UCSD-AML1 (cell line): ENCODE results near the gene DDO.
"Not testable (repeated sequence)": the region's sequence is repeated elsewhere in the genome, so short reads cannot be mapped to it uniquely, and the experiment has no call there.

ENCODE experiments used
- DNase-seq: peaks from one replicate; lab custom pipeline; 2025; ENCODE audit not compliant: unreplicated experiment; lab: John Stamatoyannopoulos, UW

DDO gene

DNA sequence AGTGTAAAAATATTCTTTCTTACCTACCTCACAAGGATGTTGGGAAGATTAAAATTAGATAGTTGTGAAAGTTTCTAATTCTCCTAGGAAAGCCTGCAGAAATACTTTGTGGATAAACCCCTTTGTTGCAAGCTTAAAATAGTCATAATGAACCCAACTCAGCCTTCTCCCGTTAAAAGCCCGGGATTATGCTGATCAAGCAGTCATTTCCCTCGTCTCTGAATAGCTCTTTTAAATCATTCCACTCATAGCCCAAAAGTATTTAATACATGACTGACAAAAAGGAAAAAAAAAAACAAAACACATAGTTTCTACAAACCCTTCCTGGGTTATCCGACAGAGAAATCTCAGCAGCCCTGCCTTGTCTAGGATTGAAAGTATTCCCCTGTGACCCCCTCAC, 46.3 kb downstream of the DDO start:
- DNase-seq: no peak

DNA sequence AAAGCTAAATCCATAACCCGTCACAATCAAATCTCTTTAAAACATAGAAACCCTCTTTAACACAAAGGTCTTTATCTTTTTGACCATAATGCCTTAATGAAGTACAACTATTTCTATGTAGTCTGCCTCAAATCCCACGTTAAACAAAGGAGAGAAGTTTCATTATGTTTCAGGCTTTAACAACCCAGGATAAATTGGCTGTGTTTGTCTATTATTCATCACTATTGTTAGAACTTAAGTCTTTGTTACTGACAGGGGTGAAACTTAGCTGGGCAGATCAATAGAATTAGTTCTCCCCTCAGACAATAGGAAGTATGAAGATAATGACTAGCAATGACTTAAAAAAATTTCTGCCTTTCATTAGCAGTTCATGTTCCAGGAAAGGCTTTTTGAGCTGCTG, 47.1 kb downstream of the DDO start:
- no peak for DNase-seq

DNA sequence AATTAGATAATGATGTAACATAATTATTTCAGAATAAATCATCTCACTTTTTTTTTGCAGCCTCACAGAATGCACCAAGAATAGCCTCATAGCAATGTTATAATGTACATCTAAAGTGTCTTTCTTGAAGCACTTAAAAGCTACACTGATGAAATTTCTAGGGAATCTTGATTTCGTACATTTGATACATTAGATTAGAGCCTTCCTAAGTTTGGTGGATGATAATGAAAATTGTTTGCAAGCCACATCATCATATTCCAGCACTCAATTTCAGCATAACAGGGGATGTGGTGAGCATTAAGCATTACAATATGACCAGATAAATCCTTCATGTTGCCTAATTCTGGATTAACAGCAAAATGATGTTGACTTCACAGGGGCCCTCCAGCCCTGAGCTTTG, 47.5 kb downstream of the DDO start:
- no peak for DNase-seq

DNA sequence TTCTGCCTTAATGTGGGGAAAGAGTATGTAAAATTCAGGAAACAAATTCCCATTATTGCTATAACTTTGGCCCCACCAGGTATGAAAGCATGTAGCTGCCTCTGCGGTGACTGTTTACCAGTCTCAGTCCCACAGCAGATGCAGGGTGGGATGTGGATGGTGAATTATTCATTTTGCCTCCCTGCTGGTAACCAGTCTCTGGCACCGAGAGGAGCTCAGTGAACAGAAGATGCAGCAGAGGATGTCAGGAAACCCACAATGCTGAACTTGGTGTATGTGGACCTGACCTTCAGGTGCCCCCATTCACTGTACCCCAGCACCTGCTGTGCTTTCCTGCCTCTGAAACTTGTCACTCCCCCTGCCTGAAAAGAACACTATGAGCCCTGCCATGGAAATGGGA, 48.4 kb downstream of the DDO start:
- DNase-seq: no peak

DNA sequence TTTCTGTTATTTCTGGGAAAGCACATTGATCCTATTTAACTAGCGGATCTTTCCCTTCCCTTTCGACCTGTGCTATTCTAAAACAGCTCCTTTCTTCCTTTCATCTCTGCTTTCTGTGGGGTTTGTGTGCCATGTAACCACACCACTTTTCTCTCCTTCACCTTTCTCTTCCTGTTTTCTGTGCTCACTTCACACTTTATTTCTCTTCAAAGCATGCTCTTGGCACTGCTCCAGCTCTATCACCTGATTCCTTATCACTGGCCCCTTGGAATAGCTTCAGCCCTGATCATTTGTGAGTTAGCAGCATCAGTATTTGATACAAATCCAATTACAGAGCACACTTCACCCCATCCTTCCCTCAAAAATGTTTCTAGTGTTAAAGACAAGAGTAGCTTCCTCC, 49.1 kb downstream of the DDO start:
- DNase-seq: no peak

DNA sequence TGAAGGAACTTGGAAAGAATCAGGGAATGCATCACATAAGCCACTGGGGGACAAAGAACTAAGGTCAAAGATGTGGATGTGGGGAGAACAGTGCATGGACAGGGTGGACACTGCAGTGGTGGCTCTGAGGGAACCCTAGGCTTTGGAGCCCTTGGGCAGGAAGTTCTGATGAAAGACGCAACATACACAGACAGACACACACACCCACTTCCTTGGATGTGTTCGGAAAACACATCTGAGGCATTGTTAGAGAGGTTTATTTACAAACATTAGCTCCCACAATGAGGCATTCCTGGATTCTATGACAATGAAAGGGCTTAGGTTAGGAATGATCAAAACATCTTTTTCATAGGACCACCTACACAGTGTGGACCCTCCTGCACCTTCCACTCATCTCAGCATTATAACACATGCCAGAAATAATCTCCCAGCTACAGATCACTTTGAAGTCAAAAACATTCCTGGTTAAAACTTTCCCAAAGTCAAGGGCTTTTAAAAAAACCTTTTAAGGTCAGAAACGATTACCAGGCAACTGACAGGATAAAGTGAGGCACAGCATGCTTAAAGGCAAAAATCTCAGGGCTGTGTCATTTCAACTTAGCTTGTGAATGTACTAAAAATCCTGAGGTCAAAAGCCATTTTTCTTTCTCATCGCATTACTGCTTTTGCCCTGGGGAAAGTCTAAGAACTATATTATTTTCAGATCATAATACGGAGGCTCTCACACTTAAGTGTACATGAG, 50.8 kb downstream of the DDO start:
- no peak for DNase-seq

DNA sequence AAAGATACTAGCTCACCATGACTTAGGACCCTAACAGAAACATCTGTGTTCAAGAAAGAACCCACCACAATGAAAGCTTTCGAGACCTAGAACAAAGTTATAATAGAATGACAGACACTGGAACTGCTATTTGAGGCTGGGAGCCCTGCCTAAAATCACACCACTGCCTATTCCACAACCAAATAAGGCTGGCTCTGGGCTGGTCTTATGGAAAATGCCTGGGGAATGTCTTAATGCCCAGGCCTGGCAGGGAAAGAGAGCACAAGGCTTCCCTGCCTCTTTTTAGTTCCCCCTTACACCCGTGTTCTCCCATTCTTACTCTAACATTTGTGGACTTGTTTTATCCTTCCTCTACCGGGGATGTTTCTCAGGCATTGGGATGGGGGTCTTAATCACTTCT, 51.6 kb downstream of the DDO start:
- no peak for DNase-seq

DNA sequence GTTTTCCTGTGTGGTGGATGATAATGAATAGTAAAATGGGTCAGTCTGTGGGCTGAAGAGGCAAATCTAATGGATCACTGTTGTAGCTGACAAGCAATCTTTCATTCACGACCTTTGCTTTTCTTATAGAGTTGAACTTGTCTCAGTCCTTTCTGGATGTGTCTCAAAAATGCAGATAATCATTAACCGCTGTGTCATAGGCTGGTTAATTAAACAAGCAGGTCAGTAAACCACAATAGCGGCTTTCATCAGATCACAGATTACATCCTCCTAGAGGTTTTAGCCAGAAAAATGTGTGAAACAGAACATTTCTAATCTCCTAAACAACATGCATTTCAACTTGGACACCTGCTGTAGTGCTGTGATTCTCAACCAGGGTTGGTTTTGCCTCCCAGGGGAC, 54.7 kb downstream of the DDO start:
- DNase-seq: no peak

DNA sequence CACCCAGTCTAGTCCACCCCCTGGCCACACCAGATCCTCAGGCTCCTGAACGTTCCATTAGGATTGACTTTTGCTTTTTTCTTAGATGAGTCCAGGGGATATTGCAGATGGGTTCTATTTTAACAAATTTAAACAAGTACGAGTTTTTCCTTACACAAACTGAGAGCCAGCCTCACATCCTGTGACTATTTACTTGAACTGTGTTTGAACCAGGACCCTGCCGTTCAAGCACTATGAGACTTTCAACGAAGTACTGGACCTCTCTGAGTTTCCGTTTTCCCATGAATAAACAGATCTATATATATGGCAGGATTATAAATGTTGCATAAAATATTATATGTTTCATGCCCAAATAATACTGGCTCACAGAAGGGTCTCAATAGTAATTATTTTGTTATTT, 55.8 kb downstream of the DDO start:
- DNase-seq: no peak

DNA sequence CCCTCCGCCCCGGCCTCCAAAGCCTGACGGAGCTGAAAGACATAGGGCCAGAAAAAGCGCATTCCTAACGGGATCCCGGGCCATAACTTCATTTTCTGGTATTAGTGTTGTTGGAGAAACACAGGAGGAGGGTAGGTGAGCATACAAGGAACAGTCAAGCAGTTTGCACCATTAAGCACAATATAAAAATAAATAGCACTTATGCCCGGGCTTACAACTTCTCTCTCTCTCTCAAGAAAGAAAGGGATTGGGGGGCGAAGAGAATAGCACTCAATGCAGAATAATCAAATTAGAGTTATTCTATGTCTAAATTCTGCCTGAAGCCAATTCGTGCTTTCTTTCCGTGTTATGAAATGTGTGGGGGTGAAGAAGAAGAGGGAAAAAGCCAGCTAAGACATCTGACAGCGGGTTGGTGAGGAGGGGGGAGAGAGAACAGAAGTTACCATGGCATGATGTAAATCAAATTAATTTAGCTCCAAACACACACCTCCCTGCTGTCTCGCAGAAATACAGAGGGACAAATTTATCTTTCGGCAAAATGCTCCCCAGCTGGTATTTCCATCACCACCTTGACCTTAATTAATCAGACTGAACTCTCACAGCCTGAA, 56.7 kb downstream of the DDO start:
- DNase-seq: no peak

DNA sequence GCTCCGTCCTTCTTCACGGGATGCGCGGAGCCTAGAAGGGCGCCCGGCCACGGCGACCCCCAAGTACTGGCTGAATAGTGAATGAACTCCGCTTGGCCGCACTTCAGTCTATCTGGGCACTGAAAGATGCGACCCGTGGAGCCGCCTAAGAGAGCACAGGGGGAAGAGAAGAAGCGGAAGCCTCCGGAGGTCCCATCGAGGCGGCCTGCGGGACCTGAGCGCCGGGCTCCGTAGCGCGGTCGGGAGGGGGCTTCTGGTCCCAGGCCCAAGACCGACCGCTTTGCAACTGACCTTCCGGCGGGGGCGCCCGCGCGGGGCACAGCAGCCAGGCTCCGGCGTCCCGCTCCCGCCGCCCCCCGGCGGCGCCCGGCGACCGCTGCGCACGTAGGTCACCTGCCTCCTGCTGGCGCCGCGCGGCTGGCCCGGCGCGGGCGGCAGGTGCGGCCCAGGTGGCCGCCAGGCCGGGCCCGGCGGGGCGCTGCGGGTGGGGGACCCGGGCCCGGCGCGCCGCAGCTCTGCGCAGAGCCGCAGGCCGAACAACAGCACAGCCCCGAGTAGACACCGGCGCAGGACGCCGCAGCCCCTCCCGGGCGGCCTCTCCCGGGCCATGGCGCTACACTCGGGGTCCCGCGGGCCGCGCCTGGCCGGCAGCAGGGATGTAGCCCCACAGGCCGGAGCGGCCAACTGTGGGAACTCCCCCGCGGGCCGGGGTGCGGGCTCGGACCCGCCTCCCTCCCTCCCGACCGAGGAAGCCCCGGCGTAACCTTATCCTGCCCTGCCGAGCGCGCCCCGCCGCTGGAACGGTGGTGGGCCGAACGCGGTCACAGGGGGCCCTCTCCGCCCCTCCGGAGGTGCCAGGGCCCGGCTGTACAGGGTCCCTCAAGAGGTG, 57.5 kb downstream of the DDO start, which contains the start of gene METTL24:
Gene METTL24 (minus strand): TSS at position 686 of the 889 bp plus-strand sequence. CDS start 77 bp downstream, at position 609.
- DNase-seq: no peak

DNA sequence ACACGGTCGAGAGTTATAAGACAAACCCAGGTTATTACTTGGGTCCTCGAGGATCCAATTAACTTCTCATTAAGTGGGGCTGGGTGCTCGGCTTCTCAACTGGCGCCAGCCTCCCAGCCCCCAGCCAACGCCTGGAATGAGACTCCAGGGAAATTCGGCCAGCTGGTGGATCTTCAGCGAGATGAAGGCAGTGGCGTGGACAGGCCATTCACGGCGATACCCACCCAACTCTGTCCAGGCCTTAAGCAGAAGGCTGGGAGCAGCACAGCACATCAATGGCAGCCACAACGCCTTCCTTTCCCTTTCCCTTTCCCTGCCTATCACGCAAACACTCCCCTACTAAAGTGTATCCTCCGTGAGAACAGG, 58.1 kb downstream of the DDO start:
- DNase-seq: no peak

DNA sequence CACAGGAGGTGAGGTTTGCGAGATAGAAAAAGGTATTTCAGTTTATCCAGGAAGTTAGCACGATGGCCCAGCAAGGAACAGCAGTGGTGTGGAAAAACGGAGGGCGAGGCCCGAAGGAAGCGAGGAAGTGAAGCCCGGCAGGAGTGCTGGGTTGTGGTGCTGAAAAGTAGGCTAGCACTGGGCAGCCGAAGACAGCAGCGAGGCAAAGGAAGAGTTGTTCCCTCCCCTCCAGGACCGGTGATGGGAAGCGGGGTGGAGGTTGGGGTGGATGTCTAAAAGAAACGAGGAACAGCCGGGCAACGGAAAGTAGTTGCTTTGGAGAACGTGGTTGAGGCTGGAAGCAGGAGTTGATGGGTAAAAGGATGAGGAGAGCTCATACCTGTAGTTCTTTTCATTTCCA, 58.6 kb downstream of the DDO start:
- no peak for DNase-seq

DNA sequence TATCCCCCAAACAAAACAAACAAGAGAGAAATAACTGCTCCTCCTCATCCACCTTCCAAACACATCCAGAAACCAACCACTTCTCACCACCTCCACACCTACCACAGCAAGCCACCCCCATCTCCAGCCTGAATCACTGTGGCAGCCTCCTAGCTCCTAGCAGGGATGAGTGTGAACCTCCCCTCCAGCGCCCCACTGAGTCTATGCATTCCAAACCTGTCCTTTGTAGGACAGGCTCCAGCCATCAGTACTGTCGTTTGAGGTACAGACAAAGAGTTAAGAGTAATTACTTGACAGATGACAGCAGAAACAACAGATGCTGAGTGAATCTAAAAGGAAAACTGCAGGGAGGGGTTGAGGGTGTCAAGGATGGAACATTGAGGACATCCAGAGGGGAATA, 59.6 kb downstream of the DDO start:
- no peak for DNase-seq

DNA sequence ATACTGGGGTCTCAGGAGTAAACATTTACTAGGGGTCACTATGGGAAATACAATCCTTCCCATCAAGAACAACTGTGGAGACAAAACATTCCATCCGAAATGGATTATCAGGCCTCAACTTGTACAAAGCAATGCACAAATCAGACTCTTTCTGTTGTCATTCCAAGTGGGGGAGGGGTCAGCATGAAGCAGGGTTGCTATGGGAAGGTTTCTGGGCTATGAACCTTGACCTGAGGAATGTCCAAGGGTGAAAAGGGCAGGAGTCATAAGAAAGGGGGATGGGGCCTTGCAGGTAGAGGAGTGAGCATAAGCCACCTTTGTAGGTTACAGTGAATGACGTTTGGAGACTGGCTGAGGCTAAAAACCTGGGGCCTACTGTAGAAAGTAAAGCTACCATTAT, 60.4 kb downstream of the DDO start:
- DNase-seq: no peak

DNA sequence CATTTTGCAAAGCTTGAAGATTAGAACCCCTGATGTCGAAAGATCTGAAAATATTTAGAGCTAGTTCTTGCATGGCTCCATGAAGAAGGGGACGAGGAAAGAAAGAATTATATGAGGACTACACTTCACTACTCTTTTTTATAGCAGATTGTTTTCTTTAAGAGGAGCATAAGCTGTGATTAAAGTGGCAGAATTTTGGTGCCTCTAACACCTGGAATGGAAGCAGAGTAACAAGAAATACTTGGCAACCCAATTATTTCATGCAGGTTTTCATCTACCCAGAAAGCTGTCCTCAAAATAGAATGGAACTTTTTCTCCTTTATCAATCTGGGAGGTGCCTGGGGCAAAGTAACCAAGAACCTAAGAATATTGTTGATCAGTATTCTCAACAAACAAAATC, 61.2 kb downstream of the DDO start:
- no peak for DNase-seq

DNA sequence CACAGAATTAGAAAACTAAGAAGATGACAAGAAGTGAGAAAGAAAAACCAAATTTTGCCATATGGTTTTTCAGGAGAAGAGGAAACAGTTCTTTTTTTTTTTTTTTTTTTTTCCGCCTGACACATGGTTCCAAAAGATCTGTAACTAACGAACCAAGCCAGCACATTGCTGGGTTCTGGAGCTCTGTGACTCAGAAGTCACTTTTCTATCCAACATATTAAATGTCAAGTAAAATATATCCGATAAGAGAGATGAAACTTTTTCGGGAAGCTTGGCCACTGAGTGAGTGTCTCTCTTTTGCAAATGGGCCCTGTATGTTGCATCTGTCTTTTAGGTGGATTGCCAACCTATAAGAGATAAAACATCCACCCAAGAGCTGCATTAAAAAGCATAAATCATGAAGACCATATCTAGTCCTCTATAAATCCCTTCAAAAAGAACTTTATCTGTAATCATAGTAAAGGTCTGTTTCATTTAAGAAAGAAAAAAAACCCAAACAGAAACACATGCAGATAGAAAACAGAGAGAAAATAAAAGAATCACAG, 61.8 kb downstream of the DDO start:
- DNase-seq: no peak

DNA sequence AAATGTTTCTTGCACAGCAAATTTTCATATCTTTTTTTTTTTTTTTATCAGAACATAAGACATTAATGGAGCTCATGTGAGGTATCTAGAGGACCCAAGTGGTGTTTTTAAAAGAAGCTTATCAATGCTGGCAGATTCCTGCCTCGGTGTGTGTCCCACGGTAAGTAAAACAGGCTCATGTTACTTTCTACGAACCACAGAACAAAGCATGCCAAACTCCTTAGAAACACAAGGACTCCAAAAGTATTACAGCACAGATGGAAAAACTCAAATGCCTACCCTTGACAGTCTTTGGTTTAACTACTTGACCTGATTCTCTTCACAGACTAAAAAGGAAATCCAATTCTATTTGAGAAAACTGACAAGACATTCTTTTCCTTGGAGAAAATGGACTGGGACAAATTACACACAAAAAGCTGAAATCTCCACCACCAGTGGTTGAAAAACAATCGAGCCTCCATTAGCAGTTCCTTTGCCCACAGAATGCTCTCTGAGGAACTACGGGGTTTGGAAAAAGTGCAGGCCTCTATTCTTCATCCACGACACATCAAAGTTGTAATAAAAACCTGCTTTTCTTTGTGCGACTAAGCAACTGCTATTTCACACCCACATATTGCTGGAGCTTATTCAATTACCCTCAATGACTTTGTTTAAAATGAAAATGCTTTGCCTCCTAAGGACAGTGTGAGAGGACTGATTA, 62.7 kb downstream of the DDO start:
- no peak for DNase-seq

DNA sequence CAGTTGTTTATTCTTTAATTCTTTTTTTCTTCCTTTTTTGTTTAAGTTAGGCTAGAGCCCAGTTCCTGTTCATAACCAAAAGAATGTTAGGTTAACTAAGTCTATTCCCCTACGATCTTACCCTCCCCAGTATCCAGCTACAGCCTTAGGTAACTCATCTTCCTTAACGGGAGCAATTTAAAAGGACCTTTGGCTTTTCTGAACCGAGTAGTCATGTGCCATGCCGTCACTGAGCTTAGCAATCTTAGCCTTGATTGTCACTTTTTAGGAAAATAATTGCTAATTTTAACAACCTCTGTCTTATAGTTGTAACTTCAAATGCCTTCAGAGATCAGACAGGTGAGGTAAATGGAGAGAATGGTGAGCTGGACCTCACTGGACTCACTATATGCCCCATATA, 63.4 kb downstream of the DDO start:
- no peak for DNase-seq

DNA sequence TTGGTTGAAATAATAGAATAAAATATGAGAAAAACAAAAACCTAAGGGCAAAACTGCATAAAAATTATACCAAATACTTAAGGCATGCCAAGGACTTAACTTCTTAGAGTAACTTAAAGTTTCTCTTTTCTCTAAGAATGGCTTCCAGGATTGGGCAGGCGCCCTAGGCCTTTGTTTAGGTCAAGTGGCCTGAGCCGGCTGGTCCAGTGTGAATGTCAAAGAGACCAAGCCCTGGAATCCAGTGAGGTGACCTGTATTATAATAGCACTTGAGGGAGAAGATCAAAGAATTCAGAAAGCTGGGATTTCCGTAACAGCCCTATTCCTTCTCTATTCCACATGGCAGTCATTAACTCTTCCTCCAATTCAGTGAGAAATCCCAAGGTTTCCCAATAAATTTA, 63.8 kb downstream of the DDO start:
- DNase-seq: no peak

DNA sequence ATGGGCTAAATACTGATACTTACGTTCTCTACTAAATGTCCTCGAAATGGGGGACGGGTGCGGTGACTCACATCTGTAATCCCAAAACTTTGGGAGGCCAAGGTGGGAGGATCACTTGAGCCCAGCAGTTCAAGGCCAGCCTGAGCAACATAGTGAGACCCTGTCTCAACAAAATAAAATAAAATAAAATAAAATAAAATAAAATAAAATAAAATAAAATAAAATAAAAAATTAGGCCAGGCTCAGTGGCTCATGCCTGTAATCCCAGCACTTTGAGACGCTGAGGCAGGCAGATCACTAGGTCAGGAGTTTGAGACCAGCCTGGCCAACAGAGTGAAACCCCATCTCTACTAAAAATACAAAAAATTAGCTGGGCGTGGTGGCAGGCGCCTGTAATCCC, 64.8 kb downstream of the DDO start:
- not testable (repeated sequence) for DNase-seq
